ENCODE results near the gene DCHS2.

DNA sequence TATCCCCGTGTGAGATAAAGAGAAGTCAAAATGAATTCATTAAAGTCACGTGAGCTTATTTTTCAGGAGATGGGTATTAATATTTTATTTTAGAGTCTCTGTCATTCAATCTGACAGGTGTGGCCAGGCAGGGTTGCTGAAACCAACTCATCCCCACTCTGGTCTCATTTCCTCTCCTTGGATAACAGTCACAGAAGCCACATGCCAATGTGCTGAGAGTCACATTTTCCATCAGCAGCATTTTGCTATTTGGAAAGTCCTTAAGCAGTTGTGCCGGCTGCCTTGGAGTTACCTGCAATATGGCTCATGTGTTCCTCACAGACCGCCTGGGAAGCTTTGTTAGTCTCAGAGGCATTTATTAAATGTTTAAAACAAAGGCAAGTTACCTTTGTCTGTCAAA lies 302.3 kb downstream of the DCHS2 start:
- TF ChIP-seq POLR2AphosphoS5 (IDR thresholded peaks at IDR 0.05; ENCODE audit: low read length) (no peak), DPF2 (IDR thresholded peaks at IDR 0.05) (no peak), EZH2 (IDR thresholded peaks at IDR 0.05; ENCODE audit: borderline replicate concordance, control insufficient read depth, low read depth, low read length) (no peak), TCF12 (IDR thresholded peaks at IDR 0.05; ENCODE audit: low read depth, low read length) (no peak), IKZF1 (conservative IDR thresholded peaks at IDR 0.05) (no peak), SPI1 (IDR thresholded peaks at IDR 0.05; ENCODE audit: borderline replicate concordance, insufficient read depth, low read depth, low read length) (no peak), TAF1 (IDR thresholded peaks at IDR 0.05; ENCODE audit: borderline replicate concordance, low read depth, low read length) (no peak), YY1 (IDR thresholded peaks at IDR 0.05; ENCODE audit: low read depth, low read length) (no peak), EED (IDR thresholded peaks at IDR 0.05; ENCODE audit: low read depth) (no peak), SUZ12 (IDR thresholded peaks at IDR 0.05; ENCODE audit: unreplicated experiment) (no peak)
- TF ChIP-seq, protein P1, sequence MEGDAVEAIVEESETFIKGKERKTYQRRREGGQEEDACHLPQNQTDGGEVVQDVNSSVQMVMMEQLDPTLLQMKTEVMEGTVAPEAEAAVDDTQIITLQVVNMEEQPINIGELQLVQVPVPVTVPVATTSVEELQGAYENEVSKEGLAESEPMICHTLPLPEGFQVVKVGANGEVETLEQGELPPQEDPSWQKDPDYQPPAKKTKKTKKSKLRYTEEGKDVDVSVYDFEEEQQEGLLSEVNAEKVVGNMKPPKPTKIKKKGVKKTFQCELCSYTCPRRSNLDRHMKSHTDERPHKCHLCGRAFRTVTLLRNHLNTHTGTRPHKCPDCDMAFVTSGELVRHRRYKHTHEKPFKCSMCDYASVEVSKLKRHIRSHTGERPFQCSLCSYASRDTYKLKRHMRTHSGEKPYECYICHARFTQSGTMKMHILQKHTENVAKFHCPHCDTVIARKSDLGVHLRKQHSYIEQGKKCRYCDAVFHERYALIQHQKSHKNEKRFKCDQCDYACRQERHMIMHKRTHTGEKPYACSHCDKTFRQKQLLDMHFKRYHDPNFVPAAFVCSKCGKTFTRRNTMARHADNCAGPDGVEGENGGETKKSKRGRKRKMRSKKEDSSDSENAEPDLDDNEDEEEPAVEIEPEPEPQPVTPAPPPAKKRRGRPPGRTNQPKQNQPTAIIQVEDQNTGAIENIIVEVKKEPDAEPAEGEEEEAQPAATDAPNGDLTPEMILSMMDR (IDR thresholded peaks at IDR 0.05 in 2 of 3, conservative IDR thresholded peaks at IDR 0.05 in 1 of 3; ENCODE audit: control insufficient read depth in 2 of 3, extremely low read depth in 1 of 3, insufficient read depth in 1 of 3, low read depth in 3 of 3, low read length in 3 of 3) = no peak

All from GM12878 (cell line).